ENCODE results near the gene GPHN. TPM values are rescaled to one million over a fixed set of nuclear protein-coding genes. Genes with fewer than 3 reads are reported as not detected.

The GPHN gene
- total RNA-seq, 1 experiment from 2014 or later = 18.1 TPM

DNA sequence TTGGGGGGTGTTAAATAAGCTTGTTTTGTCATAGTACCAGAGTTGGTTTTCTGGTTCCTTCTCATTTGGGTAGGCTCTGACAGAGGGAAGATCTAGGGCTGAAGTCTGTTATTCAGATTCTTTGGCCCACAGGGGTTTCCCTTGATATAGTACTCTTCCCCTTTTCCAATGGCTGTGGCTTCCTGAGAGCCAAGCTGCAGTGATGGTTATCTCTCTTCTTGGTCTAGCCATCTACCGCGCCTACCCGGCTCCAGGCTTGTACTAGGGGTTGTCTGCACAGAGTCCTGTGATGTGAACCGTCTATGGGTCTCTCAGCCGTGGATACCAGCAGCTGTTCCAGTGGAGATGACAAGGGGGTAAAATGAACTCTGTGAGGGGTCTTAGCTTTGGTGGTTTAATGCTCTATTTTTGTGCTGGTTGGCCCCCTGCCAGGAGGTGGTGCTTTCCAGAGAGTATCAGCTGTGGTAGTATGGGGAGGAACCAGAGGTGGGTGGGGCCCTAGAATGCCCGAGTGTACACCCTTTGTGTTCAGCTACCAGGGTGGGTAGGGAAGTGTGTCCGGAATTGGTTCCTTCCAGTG is 209.7 kb downstream of the GPHN start:
- Mint-ChIP-seq H3K27me3 (ENCODE audit: low read depth) (no peaks in the 10 kb centered on the region), H3K27ac (no peak overlapping the region), H3K36me3 (peaks cover 20% of the 10 kb centered on the region), H3K4me3 (no peak overlapping the region), H3K4me1 (peaks cover 27% of the 10 kb centered on the region), H3K9me3 (peaks cover 22% of the 10 kb centered on the region)
- ChIA-PET POLR2A (no interaction called here), CTCF (interaction anchor here (1.1 kb wide), 1 partner anchor 93 kb away, joined by 5 read pairs; no protein-coding TSS in a partner anchor)
- no peak for TF ChIP-seq ATF1 (CRISPR knock-in tag; IDR thresholded peaks at IDR 0.05)
- no peak for TF ChIP-seq TCF7 (CRISPR knock-in tag; IDR thresholded peaks at IDR 0.05; ENCODE audit: low read depth)
- no peak for TF ChIP-seq EMX1 (CRISPR knock-in tag; IDR thresholded peaks at IDR 0.05)
- TF ChIP-seq ZNF281 (CRISPR knock-in tag; IDR thresholded peaks at IDR 0.05) = no peak
- no peak for TF ChIP-seq ZNF317 (CRISPR knock-in tag; IDR thresholded peaks at IDR 0.05; ENCODE audit: borderline replicate concordance, low read depth)
- TF ChIP-seq HMGXB4 (CRISPR knock-in tag; IDR thresholded peaks at IDR 0.05) = no peak
- TF ChIP-seq PRDM15 (CRISPR knock-in tag; IDR thresholded peaks at IDR 0.05) = no peak
- TF ChIP-seq GRHL2 (CRISPR knock-in tag; IDR thresholded peaks at IDR 0.05; ENCODE audit: insufficient replicate concordance, severe bottlenecking) = no peak
- no peak for TF ChIP-seq NR3C1 (CRISPR knock-in tag; conservative IDR thresholded peaks at IDR 0.05; ENCODE audit: low read depth)
- TF ChIP-seq SMAD4 (CRISPR knock-in tag; IDR thresholded peaks at IDR 0.05) = no peak
- no peak for TF ChIP-seq FOXK1 (CRISPR knock-in tag; IDR thresholded peaks at IDR 0.05)
- TF ChIP-seq MLX (CRISPR knock-in tag; IDR thresholded peaks at IDR 0.05) = no peak
- TF ChIP-seq, protein P1, sequence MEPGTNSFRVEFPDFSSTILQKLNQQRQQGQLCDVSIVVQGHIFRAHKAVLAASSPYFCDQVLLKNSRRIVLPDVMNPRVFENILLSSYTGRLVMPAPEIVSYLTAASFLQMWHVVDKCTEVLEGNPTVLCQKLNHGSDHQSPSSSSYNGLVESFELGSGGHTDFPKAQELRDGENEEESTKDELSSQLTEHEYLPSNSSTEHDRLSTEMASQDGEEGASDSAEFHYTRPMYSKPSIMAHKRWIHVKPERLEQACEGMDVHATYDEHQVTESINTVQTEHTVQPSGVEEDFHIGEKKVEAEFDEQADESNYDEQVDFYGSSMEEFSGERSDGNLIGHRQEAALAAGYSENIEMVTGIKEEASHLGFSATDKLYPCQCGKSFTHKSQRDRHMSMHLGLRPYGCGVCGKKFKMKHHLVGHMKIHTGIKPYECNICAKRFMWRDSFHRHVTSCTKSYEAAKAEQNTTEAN (CRISPR knock-in tag; IDR thresholded peaks at IDR 0.05) = no peak
- DNase-seq (ENCODE audit: low spot score) = no peak
- no peak for ATAC-seq

GRCh38 chr14:66724996-66725395 is 217.0 kb downstream of the GPHN start:
- Mint-ChIP-seq H3K36me3 (peaks cover 36% of the 10 kb centered on the region), H3K4me3 (no peak overlapping the region), H3K27ac (no peak overlapping the region), H3K27me3 (ENCODE audit: low read depth) (no peaks in the 10 kb centered on the region; the same call in none of the 2 replicates), H3K4me1 (no peaks in the 10 kb centered on the region), H3K9me3 (peaks cover 40% of the 10 kb centered on the region)
- CTCF ChIA-PET = no interaction called here
- POLR2A ChIA-PET = no interaction called here
- no peak for ATAC-seq
- DNase-seq (ENCODE audit: low spot score) = no peak
- TF ChIP-seq NFYB (CRISPR knock-in tag; conservative IDR thresholded peaks at IDR 0.05; ENCODE audit: low read depth) (no peak), HMGXB4 (CRISPR knock-in tag; IDR thresholded peaks at IDR 0.05) (no peak), CTCF (IDR thresholded peaks at IDR 0.05) (no peak), CBFB (CRISPR knock-in tag; IDR thresholded peaks at IDR 0.05; ENCODE audit: low read depth) (no peak), OVOL2 (CRISPR knock-in tag; IDR thresholded peaks at IDR 0.05; ENCODE audit: borderline replicate concordance) (no peak), RORB (CRISPR knock-in tag; IDR thresholded peaks at IDR 0.05) (no peak), MYBL2 (CRISPR knock-in tag; IDR thresholded peaks at IDR 0.05) (no peak), ZNF671 (CRISPR knock-in tag; IDR thresholded peaks at IDR 0.05) (no peak), ZNF263 (CRISPR knock-in tag; IDR thresholded peaks at IDR 0.05; ENCODE audit: low read depth) (no peak), GRHL2 (CRISPR knock-in tag; IDR thresholded peaks at IDR 0.05; ENCODE audit: insufficient replicate concordance, severe bottlenecking) (no peak)
